GM21825 (cell line): ENCODE measurements around the gene NSD2.
A peak's percentile ranks its signal among the peaks of the same experiment; 100 is the strongest.
"Not testable (repeated sequence)": the region's sequence is repeated elsewhere in the genome, so short reads cannot be mapped to it uniquely, and the experiment has no call there.

Experiments used
- ATAC-seq: cut with Tn5 transposase; IDR thresholded peaks from one replicate; pipeline ENCODE4 v1.9.1; 2021; ENCODE audit warnings: mild to moderate bottlenecking, moderate library complexity; ENCODE audit not compliant: unreplicated experiment

The NSD2 gene

DNA sequence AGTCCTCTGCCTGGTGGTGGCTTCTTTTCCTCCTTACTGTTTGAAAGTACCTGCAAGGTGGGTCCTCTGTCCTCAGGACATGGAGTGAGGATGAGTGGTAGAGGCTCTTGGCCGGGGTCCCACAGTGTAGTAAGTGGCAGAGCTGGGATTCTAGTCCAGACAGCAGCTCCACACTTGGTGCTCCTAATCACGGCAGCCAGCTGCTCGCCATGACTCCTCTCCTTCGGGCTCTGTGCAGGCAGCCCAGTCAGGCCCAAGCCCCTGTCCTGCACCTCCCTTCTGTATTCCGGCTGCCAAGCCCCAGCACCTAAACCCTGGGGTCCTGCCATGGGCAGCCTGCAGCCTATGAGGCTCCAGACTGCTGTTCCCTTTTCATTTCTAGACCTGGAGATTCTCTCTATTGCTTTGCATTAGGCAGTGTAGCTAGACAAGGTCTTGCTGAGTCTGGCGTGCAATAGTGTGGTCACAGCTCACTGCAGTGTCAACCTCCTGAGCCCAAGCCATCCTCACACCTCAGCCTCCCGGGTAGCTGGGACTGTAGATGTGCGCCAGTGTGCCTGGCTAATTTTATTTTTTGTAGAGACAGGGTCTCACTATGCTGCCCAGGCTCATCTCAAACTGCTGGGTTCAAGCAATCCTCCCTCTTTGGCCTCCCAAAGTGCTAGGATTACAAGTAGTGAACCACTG, 24.9 kb downstream of the NSD2 start:
- no peak for ATAC-seq

- ATAC-seq: no peak
Measured at GRCh38 chr4:1896658-1896991, 25.4 kb downstream of the NSD2 start.

- no peak for ATAC-seq
Measured at GRCh38 chr4:1898007-1898406, 26.8 kb downstream of the NSD2 start.

DNA sequence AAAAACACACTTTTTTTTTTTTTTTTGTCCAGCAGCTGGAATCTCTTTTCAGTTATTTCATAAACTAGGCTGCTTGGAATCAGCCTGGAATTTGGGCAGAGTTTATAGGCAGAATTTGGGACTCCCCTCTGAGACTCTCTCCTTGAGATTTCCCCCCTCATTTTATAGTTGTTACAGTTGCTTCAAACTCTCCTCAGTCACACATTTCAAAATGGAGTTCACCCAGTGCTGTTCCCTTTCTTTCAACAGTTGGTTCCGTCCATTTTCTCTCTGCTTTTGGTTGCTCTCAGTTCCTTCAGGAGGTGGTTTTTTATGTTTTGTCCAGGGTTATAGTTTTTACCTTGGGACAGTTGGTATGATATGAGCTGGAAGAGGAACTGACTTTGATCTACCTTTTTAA, 27.5 kb downstream of the NSD2 start:
- ATAC-seq: no peak

- ATAC-seq: peak; percentile 87
Measured at GRCh38 chr4:1899149-1900086, 28.2 kb downstream of the NSD2 start.

DNA sequence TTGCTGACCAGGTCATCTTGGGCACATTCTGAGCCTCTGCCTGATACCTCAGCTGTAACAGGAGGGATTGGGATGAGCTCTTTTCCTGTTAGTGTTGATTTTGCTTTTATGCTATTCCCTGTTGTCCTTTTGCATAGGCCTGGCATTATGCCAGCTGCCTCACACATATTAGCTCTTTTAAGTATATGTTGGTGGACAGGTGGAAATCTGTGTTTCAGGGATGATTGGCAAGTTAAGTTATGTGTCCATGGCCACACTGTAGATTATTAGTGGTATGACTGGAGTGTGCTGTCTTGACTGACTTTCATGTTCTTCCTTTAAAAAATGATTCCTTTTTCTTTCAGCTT, 28.9 kb downstream of the NSD2 start:
- no peak for ATAC-seq

DNA sequence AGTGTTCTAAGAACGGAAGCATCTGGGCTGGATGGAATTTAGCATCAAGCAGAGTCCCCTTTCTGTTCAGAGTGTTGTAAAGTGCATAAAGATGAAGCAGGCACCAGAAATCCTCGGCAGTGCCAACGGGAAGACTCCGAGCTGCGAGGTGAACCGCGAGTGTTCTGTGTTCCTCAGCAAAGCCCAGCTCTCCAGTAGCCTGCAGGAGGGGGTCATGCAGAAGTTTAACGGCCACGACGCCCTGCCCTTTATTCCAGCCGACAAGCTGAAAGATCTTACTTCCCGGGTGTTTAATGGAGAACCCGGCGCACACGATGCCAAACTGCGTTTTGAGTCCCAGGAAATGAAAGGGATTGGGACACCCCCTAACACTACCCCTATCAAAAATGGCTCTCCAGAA, 29.4 kb downstream of the NSD2 start:
- no peak for ATAC-seq

DNA sequence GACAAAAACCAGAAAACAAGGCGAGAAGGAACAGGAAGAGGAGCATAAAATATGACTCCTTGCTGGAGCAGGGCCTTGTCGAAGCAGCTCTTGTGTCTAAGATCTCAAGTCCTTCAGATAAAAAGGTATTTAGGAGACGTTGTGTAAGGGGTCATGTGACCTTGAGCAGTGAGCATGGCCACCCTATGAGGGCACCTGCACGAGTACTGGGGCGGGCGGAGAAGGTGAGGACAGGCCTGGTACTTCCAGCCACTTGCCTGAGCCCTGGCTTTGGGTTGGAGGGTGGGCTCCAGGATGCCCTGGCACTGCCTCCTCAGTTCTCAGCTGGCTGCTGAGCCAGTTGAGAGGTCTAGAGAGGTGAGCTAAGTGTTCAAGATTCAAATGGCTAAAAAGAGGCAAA, 29.9 kb downstream of the NSD2 start:
- no peak for ATAC-seq

- no peak for ATAC-seq
Measured at GRCh38 chr4:1902243-1902642, 31.1 kb downstream of the NSD2 start.

- no peak for ATAC-seq
Measured at GRCh38 chr4:1903035-1903434, 31.8 kb downstream of the NSD2 start.

- ATAC-seq: no peak
Measured at GRCh38 chr4:1904042-1904441, 32.8 kb downstream of the NSD2 start.

DNA sequence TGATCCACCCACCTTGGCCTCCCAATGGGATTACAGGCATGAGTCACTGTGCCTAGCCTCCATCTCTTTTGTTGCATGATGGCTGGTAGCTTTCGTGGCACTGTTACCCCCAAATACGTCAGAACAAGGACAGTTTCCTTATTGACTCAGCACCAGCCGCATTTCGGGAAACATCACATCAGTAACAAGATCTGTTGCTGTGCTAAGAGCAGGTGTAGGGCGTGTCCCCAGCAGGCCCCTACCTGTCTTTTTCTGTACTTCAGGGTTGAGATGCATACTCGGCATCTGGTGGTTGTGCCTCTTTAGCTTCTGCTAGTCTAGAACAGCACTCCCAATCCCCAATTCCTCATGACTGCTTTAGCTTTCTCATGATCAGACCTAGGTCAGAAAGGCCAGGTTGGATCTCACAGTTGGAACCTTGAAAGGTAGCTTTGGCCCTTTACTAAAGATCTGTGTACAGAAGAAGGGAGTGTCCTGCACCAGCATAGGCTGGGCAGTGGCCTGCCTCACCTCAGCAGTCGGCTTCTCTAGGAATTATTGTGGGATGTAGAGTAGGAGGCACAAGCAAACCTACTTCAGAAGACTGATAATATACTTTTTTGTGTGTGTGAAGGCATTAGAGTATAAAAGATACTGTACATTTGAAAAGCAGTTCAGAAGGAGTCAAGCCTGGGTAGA, 36.8 kb downstream of the NSD2 start:
- ATAC-seq: no peak

GRCh38 chr4:1909696-1910095, 38.5 kb downstream of the NSD2 start:
- not testable (repeated sequence) for ATAC-seq

DNA sequence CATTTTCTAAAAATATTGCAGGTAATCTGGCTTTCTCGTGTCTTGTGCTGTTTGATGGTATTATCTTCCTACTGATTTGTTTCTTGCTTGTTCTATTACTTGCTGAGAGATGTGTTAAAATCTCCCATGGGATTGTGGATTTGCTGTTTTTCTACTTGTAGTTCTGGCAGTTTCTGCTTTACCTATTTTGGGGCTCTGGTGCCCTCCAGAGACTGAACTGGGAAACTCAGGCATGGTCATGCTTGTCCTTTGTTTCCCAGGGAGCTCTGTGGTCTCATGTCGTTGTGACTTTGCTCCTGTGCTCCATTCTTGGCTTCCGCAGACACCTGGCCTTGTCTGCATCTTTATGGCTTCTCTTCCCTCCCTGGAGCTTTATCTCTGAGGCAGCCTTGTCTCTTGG, 39.5 kb downstream of the NSD2 start:
- no peak for ATAC-seq

- not testable (repeated sequence) for ATAC-seq
Measured at GRCh38 chr4:1911316-1911715, 40.1 kb downstream of the NSD2 start.

GRCh38 chr4:1922821-1923220, 51.6 kb downstream of the NSD2 start:
- ATAC-seq: no peak

DNA sequence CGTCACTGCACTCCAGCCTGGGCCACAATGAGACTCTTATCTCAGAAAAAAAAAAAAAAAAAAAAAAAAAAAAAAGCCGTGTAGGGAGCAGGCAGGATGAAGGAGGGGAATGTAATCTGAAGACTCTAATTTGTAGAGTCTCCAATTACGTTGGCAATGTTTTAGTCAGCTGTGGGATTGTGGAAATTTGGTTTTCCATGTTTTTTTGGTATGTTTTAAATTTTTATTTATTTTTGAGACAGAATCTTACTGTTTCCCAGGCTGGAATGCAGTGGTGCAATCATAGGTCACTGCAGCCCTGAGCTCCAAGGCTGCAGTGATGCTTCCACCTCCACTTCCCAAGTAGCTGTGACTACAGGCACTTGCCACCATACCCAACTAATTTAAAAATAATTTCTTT, 56.5 kb downstream of the NSD2 start:
- no peak for ATAC-seq

- ATAC-seq: no peak
Measured at GRCh38 chr4:1928356-1929239, 57.4 kb downstream of the NSD2 start.

DNA sequence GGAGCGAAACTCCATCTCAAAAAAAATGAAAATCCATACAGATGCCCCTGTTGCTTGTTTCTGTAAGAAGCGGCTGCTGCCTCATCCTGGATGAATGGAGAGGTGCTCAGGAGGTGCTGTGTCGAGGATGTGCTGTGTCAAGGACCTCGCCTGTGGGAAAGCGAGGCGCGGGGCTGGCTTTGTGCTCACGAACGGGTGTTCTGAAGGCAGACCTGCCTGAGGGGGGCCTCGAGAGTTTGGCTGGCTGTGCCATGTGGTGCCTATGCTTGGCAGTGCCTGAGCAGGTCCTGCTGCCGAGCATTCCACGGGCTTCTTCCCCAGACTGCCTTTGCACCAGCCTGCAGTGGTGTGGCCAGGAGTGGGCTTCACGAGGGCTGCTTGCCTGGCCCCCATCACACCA, 61.5 kb downstream of the NSD2 start:
- ATAC-seq: no peak

DNA sequence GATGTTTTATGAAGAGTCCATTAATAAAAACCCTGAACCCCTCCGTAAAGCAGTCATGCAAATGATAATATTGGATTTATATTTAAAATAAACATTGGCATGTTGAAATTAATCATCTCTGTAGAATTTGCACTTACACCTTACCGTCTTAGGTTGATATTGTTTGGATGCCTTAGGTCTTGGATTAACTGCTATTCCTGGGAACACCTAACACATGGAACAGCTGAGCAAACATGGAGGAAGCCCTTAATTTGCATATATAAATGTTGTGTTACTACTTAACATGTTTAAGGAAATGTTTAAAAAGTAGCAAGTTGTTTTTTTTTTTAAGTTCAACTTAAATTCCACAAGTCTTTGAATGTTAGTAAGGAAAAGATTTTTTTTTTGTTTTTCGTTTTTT, 62.5 kb downstream of the NSD2 start:
- no peak for ATAC-seq

DNA sequence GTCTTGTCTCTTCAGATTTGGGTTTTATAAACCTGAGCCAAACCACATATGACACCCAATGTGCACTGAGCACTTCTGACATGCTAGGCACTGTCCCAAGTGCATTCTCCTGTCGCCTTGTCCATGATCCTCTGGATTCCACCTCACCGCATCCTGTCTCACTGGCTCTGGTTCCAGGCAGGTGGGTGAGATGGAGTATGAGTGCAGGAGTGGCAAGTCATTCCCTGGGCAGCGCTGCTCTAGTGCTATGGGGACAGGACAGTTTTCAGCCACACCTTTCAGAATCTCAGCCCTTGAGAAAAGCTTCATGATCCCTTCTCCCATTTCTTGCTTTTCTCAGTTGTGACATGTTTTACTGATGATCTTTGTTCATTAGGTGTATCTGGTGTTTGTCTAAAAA, 66.4 kb downstream of the NSD2 start:
- ATAC-seq: no peak
